GM18505 (cell line): Measurements from ENCODE around the gene HCAR3.
"Not testable (repeated sequence)": the region's sequence is repeated elsewhere in the genome, so short reads cannot be mapped to it uniquely, and the experiment has no call there.

Source experiments
- ATAC-seq: cut with Tn5 transposase; IDR thresholded peaks from one replicate; pipeline ENCODE4 v1.9.1; 2021; ENCODE audit not compliant: unreplicated experiment
- POLR2A ChIP-seq: IDR thresholded peaks from 4 replicates; pipeline ENCODE4 v1.6.1; 2011; ENCODE audit warnings: borderline replicate concordance; ENCODE audit not compliant: insufficient read depth, insufficient read length; ENCODE audit errors: extremely low read depth

The HCAR3 gene

DNA sequence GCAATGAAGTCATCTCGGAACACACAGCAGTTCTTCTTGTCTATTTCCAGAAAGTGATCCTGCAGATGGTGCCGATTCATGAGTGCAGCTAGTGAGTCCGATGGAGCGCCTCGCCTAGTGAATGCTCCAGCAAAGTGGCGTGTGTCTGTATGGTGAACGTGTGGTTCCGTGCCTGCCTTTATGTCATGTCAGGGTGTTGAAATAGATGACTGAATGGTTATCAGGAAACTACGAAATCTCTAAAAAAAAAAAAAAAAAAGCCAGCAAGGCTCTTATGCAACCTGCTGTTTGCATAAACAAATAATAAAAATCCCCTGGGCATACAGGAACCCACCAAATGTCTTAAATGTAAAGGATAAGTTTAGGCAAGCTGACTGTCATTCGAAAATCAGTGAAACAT lies at the start of gene HCAR3:
TSS of gene HCAR3 (minus strand) at position 154 of the 400 bp plus-strand sequence. CDS start at position 80, 74 bp downstream.
- not testable (repeated sequence) for ATAC-seq
- peak; percentile 35 for TF ChIP-seq POLR2A

DNA sequence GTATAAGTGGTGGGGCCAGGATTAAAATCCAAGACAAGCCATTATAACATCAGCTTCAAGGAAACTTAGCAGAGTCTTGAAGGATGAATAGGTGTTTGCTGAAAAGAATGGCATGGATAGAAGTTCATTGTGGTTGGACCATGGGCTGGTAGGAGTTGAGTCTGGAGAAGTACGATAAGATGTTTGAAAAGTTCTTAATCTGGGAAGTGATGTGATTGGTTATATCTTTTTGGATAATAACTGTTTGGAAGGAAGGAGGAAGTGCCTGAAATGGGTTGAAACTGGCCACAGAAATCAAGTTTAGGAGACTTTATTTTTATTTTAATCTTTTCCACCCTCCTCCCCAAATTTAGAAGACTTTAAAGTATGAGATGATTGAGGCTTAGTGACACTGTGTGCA lies 41.0 kb upstream of the HCAR3 start:
- ATAC-seq, result no peak
- no peak for TF ChIP-seq POLR2A

DNA sequence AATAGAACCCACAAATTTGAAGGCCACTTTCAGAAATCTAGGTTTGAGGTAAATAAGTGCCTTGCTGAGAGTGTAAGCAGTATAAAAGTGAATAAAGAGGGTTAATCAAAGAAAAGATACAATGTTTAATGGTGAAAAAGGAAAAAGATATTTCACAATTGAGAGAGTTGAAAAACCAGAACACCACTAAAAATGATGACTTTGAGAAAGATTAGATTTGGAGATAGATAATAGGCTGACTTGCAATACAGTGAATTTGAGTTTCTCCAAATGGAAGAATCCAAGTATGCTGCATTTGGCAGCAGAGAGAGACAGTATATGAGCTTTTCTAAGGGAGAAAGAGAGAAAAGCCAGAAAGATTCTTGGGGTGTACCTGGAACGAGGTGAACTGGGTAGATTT lies 38.2 kb upstream of the HCAR3 start:
- ATAC-seq, result no peak
- no peak for TF ChIP-seq POLR2A

DNA sequence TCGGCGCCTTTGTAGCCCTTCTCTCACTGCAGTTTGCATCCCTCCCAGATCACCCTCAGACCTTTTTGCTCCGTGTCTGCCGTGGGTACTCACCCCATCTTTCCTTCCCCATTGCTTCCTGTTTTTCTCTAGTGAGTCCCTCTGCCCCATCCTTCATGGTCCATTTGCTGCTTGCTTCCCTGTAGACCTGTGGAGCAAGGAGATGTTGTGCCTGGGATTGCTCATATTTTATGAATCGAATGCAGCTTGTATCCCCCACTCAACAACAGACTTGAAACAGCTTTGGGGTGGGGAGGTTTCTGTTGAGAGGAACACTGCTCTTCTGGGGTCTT lies 36.7 kb upstream of the HCAR3 start:
- ATAC-seq, result no peak
- no peak for TF ChIP-seq POLR2A

DNA sequence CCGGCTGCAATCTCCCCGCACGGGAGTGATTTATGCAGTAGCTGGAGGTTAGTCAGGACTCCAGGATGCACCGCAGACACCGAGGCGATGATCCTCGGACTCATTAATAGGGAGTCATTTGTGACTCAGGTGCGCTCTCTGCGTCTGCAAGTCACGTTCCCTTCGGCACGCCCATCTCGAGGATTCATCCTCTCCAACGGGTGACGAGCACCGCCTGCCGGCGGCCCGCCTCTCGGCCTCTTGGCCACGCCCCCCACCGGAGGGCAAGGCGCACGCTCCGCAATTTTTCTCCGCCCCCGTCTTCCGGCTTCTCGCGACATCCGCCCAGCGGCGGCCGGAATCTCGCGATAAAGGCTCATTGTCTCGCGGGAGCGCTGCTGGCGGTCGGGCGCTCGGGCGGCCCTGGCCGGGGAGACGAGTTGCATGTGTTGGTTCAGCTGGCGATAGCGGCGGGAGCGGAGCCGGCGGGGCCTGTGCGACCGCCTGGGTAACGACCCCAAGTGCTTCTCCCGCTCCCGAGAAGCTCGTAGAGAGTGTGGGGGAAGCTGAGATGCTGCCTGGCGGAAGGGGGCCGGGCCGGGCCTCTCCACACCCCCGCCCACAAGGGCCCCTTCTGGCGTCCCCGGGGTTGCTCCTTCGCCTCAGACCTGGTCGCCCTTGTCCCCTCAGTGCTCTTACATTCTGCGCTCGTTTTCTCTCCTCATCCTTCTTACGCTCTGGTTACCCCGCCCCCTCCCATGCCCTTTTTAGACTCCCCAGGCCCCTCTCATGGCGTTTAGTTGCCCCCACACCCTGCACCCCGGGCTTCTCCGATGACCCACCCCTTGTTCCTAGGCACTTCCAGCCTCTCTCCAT lies 36.1 kb upstream of the HCAR3 start, which contains the start of gene DENR:
TSS of gene DENR (plus strand) at position 361 of the 855 bp plus-strand sequence. CDS start 878 bp downstream, outside the sequence.
- peak; percentile 93 for ATAC-seq
- peak; percentile 94 for TF ChIP-seq POLR2A

DNA sequence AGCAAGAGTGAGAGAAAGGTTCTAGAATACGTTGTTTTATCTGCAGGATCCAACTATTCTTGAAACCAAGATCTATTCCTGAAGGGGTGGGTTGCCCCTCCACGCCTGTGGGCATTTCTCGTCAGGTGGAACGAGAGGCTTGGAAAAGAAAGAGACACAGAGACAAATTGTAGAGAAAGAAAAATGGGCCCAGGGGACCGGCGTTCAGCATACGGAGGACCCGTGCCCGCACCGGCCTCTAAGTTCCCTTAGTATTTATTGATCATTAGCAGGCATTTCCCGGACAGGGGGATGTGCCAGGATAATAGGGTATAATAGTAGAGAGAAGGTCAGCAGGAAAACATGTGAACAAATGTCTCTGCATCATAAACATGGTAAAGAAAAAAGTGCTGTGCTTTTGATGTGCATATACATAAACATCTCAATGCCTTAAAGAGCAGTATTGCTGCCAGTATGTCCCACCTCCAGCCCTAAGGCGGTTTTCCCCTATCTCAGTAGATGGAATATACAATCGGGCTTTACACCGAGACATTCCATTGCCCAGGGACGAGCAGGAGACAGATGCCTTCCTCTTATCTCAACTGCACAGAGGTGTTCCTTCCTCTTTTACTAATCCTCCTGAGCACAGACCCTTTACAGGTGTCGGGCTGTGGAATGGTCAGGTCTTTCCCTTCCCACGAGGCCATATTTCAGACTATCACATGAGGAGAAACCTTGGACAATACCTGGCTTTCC lies 34.3 kb upstream of the HCAR3 start:
- not testable (repeated sequence) for ATAC-seq

DNA sequence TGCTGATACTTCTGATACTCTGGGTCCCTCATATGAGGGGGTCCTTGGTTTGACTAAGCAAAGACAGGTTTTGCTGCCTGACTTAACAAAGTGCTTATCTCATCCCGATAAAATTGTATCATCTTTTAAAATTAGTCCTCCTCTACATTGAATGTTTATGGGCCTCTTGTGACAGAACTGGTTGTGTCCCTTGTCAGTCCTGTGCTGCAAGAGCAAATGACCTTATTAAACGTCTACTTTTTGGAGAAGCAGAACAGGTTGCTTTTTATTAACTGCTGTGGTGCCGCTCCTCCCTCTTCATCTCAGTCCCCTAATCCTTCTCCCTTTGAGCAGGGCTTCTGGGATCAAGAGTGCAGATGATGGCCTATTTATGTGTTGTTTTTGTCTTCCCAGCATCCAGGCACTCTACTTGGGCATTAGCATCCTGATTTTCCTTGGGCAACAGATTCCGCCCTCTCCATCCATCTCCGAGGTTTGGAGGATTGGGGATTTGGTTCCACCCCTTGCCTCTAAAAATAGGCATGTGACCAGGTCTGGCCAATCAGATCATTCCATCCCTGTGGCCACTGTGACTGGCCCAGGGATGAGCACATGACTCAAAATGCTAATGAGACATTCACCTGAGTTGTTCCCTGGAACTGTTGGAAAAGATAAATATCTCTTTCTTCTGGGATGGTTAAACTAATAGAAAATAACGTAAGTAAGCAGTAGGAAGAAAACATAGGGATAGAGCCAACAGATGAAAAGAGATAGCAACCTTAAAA lies 33.1 kb upstream of the HCAR3 start:
- no peak for ATAC-seq

DNA sequence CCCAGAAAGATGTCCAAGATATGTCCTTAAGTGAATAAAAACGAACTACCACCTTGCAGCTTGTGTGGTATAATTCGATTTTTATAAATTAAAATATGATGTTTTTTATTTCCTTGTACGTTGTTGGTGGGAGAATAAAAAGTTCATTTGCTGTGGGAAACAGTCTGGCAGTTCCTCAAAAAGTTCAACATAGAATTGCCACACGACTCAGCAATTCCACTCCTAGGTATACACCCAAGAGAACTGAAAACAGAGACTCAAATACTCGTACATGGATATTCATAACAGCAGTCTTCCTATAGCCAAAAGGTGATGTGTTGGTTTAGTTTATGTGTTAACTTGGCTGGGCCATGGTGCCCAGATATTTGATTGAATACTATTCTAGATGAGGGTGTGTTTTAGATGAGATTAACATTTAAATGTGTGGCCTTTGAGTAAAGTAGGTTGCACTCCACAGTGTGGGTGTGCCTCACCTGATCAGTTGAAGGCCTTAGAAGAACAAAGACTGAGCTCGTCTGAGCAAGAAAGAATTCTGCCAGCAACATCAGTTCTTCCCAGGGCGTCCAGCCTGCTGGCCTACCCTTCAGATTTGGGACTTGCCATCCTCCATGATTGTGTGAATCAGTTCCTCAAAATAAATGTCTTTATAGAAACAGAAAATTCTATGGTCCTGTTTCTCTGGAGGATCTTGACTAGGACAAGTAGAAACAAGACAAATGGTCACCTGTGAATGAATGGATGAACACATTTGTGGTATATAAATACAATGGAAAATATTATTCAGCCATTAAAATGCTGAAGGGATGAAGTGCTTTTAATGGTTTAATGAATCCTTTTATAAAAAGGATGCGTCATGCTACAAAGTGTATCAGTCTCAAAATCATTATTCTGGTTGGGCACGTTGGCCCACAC lies 30.9 kb upstream of the HCAR3 start:
- ATAC-seq, result no peak
- no peak for TF ChIP-seq POLR2A

More for the DNA sequence above, 33.1 kb upstream of the HCAR3 start:
- TF ChIP-seq POLR2A, result no peak

DNA sequence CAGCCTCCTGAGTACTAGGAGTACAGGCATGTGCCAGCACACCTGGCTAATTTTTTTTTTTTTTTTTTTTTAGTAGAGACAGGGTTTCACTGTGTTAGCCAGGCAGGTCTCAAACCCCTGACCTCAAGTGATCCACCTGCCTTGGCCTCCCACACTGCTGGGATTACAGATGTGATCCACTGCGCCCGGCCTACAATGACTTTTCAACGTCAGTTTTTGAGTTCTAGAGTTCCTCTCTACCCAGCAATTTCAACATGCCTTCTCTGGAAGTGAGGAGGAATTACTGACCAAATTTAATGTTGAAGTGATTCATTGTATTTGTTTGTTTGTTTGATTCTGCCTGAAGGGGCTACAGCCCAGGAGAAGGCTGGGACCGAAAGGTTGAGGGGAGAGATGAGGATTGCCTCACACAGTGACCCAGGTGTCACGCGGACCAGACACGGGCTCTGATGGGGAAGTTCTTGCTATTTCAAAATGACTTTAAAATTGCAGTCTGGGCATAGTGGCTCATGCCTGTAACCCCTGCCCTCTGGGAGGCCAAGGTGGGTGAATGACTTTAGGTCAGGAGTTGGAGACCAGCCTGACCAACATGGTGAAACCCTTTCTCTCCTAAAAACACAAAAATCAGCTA lies 27.4 kb upstream of the HCAR3 start:
- no peak for ATAC-seq
- TF ChIP-seq POLR2A, result no peak

DNA sequence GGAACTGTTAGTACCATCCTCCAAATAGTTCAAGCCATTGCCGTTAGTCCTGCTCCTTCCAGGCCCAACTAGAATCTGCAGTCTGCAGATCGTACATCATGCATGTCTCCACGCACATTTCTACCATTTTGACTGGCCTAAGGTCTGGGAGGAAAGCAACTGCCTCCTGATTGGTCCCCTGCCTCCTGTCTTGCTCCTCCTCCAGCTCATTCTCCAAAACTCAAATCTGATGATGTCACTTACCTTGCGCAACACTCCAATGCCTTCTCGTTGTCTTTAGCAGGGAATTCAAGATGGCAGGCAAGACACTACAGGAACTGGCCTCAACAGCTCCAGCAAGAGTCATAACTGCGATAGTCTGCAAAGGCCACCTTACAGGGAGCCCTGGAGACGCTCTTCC lies 23.7 kb upstream of the HCAR3 start:
- ATAC-seq, result no peak
- no peak for TF ChIP-seq POLR2A

DNA sequence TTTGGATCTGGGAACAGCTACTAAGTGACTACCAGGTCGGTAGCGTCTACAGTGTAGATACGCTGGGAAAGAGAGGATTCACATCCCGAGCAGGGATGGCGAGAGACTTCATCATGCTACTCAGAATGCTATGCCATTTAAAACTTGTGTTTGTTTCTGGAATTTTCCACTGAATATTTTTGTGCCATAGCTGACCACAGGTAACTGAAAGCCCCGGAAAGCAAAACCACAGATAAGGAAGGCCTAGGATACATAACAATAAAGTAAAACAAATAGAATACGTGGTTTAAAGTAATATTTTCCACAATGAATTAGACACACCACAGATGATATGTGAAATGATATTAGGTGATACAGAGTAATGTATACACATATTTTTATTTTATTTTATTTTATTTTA lies 22.0 kb upstream of the HCAR3 start:
- ATAC-seq, result no peak
- TF ChIP-seq POLR2A, result no peak

DNA sequence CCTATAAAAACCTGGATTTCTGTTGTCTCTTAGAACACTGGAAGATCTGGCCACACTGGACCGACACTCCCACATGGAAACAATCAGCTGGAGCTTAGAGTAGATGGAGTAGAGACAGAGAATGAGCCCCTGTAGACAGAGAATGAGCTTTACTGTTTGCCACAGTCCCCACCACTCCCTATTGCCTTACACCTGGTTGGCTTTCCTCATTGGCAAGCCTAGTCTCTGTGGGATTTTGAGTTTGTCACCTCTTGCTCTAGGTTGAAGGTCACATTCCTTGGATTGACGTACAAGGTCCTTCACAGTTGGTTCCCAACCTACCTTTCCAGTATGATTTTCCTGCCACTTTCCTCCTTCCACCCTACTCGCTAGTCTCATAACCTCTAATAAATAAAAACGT lies 16.0 kb upstream of the HCAR3 start:
- no peak for ATAC-seq
- TF ChIP-seq POLR2A, result no peak
